Body of pancreas (tissue), 4 donors: ENCODE measurements around the gene LSM8. TPM values are rescaled to one million over a fixed set of nuclear protein-coding genes. Genes with fewer than 3 reads are reported as not detected.
A peak's percentile ranks its signal among the peaks of the same experiment; 100 is the strongest.

Experiments used
- ATAC-seq: fragments of 150-250 bp; one replicate; pipeline ENCODE4 v1.9.1; 2016
- DNase-seq, 4 donors: peaks; one replicate each; pipeline ENCODE4 v3.0.0-alpha.2; 2019
- H3K27ac ChIP-seq, 4 donors: fragments of 200-600 bp; sonication (generic); 1 replicate in 3 of 4; 2 replicates in 1 of 4; pipeline versions ENCODE4 v1.5.1 to v1.6.1; 2016 to 2019; ENCODE audit warnings: mild to moderate bottlenecking in 1 of 4, mixed read lengths in 1 of 4, moderate library complexity in 1 of 4
- H3K27me3 ChIP-seq, 2 donors: fragments of 200-600 bp; sonication (generic); one replicate each; pipeline ENCODE4 v1.6.0; 2016; ENCODE audit warnings: mild to moderate bottlenecking in 1 of 2
- H3K36me3 ChIP-seq, 2 donors: fragments of 200-600 bp; sonication (generic); replicated peaks in 1 of 2; 2 replicates each; pipeline ENCODE4 v1.5.1; 2016; ENCODE audit warnings: low read depth in 2 of 2; ENCODE audit not compliant: insufficient read depth in 1 of 2
- H3K4me1 ChIP-seq: fragments of 200-600 bp; sonication (generic); one replicate; pipeline ENCODE4 v1.6.0; 2016
- H3K4me3 ChIP-seq, 2 donors: fragments of 200-600 bp; sonication (generic); 1 replicate in 1 of 2; 2 replicates in 1 of 2; pipeline ENCODE4 v1.5.1; 2016 to 2019
- H3K9me3 ChIP-seq, 3 donors: fragments of 200-600 bp; sonication (generic); 1 replicate in 2 of 3; 2 replicates in 1 of 3; pipeline ENCODE4 v1.5.1; 2016
- CTCF ChIP-seq, 7 experiments: fragments of 450-650 bp in 4 of 7; fragments of 200-600 bp in 3 of 7; sonication (generic) in 3 of 7; IDR thresholded peaks; one replicate each; pipeline ENCODE4 v1.5.1; 2016 to 2019; ENCODE audit warnings: antibody characterized with exemption in 7 of 7
- POLR2A ChIP-seq, 3 donors: fragments of 450-650 bp; IDR thresholded peaks; one replicate each; pipeline ENCODE4 v1.6.1; 2016; ENCODE audit warnings: antibody characterized with exemption in 3 of 3, mild to moderate bottlenecking in 2 of 3
- WGBS, 2 donors: methylation state at CpG; one replicate each; pipeline ENCODE4 v1.1.5; 2017; 5-methylcytosine and 5-hydroxymethylcytosine counted together
- intact Hi-C: fragments of 100-400 bp; cut with DNase I; formaldehyde crosslinking; loops from one replicate; pipeline ENCODE4 v1.15.1; 2023
- total RNA-seq, 2 donors: library from RNA; depleted of rRNA; stranded (reverse); fragments of >200 nt; gene quantifications; one replicate each; pipeline ENCODE4 v1.1.0, GENCODE V29; 2016

Gene LSM8
- total RNA-seq, 2 donors from 2014 or later: 17.9 to 23.7 TPM

GRCh38 chr7:118149394-118149793 is 34.6 kb upstream of the LSM8 start:
- no peak for DNase-seq
- ATAC-seq: no peak
- Histone ChIP-seq H3K27ac (no peak overlapping the region), H3K4me3 (no peak overlapping the region), H3K27me3 (no peaks in the 10 kb centered on the region), H3K9me3 (no peaks in the 10 kb centered on the region), H3K36me3 (no peaks in the 10 kb centered on the region), H3K4me1 (no peaks in the 10 kb centered on the region)
- intact Hi-C loops: no loop called here
- WGBS, 2 donors: 34 to 52% methylated on average over 2 of the region's 2 CpGs
- no peak for TF ChIP-seq CTCF (IDR thresholded peaks at IDR 0.05)
- no peak for TF ChIP-seq POLR2A (IDR thresholded peaks at IDR 0.05)

GRCh38 chr7:118151671-118152070 is 32.3 kb upstream of the LSM8 start:
- no peak overlapping the region for H3K27ac ChIP-seq
- no peak for ATAC-seq
- DNase-seq: no peak
- intact Hi-C loops: no loop called here
- no peak overlapping the region for H3K4me3 ChIP-seq
- H3K9me3 ChIP-seq: no peaks in the 10 kb centered on the region
- no peak for TF ChIP-seq CTCF (IDR thresholded peaks at IDR 0.05)
- no peak for TF ChIP-seq POLR2A (IDR thresholded peaks at IDR 0.05)
- no peaks in the 10 kb centered on the region for H3K36me3 ChIP-seq
- 51 to 66% methylated on average over 2 of the region's 2 CpGs for WGBS, 2 donors
- H3K4me1 ChIP-seq: no peaks in the 10 kb centered on the region
- H3K27me3 ChIP-seq: no peaks in the 10 kb centered on the region

- no peak overlapping the region for H3K4me3 ChIP-seq
- H3K9me3 ChIP-seq: no peaks in the 10 kb centered on the region
- no peaks in the 10 kb centered on the region for H3K36me3 ChIP-seq
- H3K27me3 ChIP-seq: no peaks in the 10 kb centered on the region
- no peaks in the 10 kb centered on the region for H3K4me1 ChIP-seq
- WGBS, 2 donors: 46 to 63% methylated on average over 1 of the region's 1 CpG
- TF ChIP-seq POLR2A (IDR thresholded peaks at IDR 0.05) (no peak), CTCF (IDR thresholded peaks at IDR 0.05) (no peak)
- no peak overlapping the region for H3K27ac ChIP-seq
- DNase-seq (no peak), ATAC-seq (no peak)
- intact Hi-C loops: no loop called here
Measured at GRCh38 chr7:118152149-118152548, 31.8 kb upstream of the LSM8 start.

- no peaks in the 10 kb centered on the region for H3K4me1 ChIP-seq
- no peak for TF ChIP-seq CTCF (IDR thresholded peaks at IDR 0.05)
- no peaks in the 10 kb centered on the region for H3K27me3 ChIP-seq
- intact Hi-C loops: no loop called here
- DNase-seq: no peak
- no peaks in the 10 kb centered on the region for H3K9me3 ChIP-seq
- H3K4me3 ChIP-seq: no peak overlapping the region
- ATAC-seq: no peak
- no peak overlapping the region for H3K27ac ChIP-seq
- no peaks in the 10 kb centered on the region for H3K36me3 ChIP-seq
Measured at GRCh38 chr7:118152654-118153053, 31.3 kb upstream of the LSM8 start.

- ATAC-seq: peak; percentile 52
- Histone ChIP-seq H3K36me3 (no peaks in the 10 kb centered on the region), H3K9me3 (no peaks in the 10 kb centered on the region), H3K4me3 (no peak overlapping the region), H3K4me1 (no peaks in the 10 kb centered on the region), H3K27me3 (no peaks in the 10 kb centered on the region), H3K27ac (no peak overlapping the region)
- 16 to 20% methylated on average over 4 of the region's 4 CpGs for WGBS, 2 donors
- DNase-seq: peak; percentile 15 to 39 (median 20)
- peak; percentile 20 to 76 (median 72) for TF ChIP-seq CTCF (IDR thresholded peaks at IDR 0.05)
- no peak for TF ChIP-seq POLR2A (IDR thresholded peaks at IDR 0.05)
- intact Hi-C loops: no loop called here
Measured at GRCh38 chr7:118153551-118154177, 30.3 kb upstream of the LSM8 start.
